Esophagus muscularis mucosa (tissue), 4 donors: Measurements from ENCODE around the gene IL17REL. TPM values are rescaled to one million over a fixed set of nuclear protein-coding genes. Genes with fewer than 3 reads are reported as not detected.

Source experiments
- DNase-seq: peaks from one replicate; pipeline ENCODE4 v3.0.0-alpha.2; 2017; ENCODE audit errors: extremely low spot score
- H3K27ac ChIP-seq, 4 donors: fragments of 200-600 bp; sonication (generic); replicated peaks in 1 of 4; 1 replicate in 3 of 4; 2 replicates in 1 of 4; pipeline ENCODE4 v1.5.1; 2016 to 2019; ENCODE audit warnings: mild to moderate bottlenecking in 1 of 4
- H3K27me3 ChIP-seq, 4 donors: fragments of 200-600 bp; sonication (generic); one replicate each; pipeline versions ENCODE4 v1.5.1 to v1.6.0; 2016 to 2019
- H3K36me3 ChIP-seq, 4 donors: fragments of 200-600 bp; sonication (generic); one replicate each; pipeline ENCODE4 v1.5.1; 2016 to 2019
- H3K4me1 ChIP-seq, 4 donors: fragments of 200-600 bp; sonication (generic); one replicate each; pipeline ENCODE4 v1.5.1; 2016 to 2019
- H3K4me3 ChIP-seq, 4 donors: fragments of 200-600 bp; sonication (generic); 1 replicate in 2 of 4; 2 replicates in 2 of 4; pipeline ENCODE4 v1.5.1; 2016 to 2019; ENCODE audit warnings: mild to moderate bottlenecking in 4 of 4, moderate library complexity in 1 of 4
- H3K9me3 ChIP-seq, 4 donors: fragments of 200-600 bp; sonication (generic); 1 replicate in 3 of 4; 2 replicates in 1 of 4; pipeline ENCODE4 v1.5.1; 2016 to 2019
- CTCF ChIP-seq, 3 experiments: fragments of 200-600 bp in 2 of 3; fragments of 450-650 bp in 1 of 3; sonication (generic) in 2 of 3; IDR thresholded peaks; one replicate each; pipeline ENCODE4 v1.5.1; 2017 to 2019; ENCODE audit warnings: antibody characterized with exemption in 3 of 3, mild to moderate bottlenecking in 2 of 3, moderate library complexity in 1 of 3
- EP300 ChIP-seq: sonication (generic); formaldehyde crosslinking; IDR thresholded peaks from one replicate; pipeline ENCODE4 v1.6.1; 2017; ENCODE audit warnings: antibody characterized with exemption
- POLR2A ChIP-seq: fragments of 450-650 bp; IDR thresholded peaks from one replicate; pipeline ENCODE4 v1.6.1; 2017; ENCODE audit warnings: antibody characterized with exemption, moderate library complexity, mild to moderate bottlenecking, low read depth
- POLR2AphosphoS5 ChIP-seq, 2 donors: sonication (generic); formaldehyde crosslinking; IDR thresholded peaks; one replicate each; pipeline ENCODE4 v1.6.1; 2017; ENCODE audit warnings: antibody characterized with exemption in 2 of 2
- WGBS: methylation state at CpG from one replicate; pipeline ENCODE4 v1.1.5; 2018; 5-methylcytosine and 5-hydroxymethylcytosine counted together
- intact Hi-C: fragments of 100-400 bp; cut with DNase I; formaldehyde crosslinking; loops from one replicate; pipeline ENCODE4 v1.15.1; 2023
- total RNA-seq, 4 donors: library from RNA; depleted of rRNA; stranded (reverse); fragments of >200 nt; gene quantifications; one replicate each; pipeline versions ENCODE4 v1.1.0 to v1.2.1, GENCODE V29; 2016

IL17REL gene
- total RNA-seq, 4 donors from 2014 or later, result not detected

- H3K27me3 ChIP-seq, result no peaks in the 10 kb centered on the region
- WGBS, result 57% methylated on average over 3 of the region's 22 CpGs
- peak overlapping the region; percentile 88 to 98 (median 95) for H3K27ac ChIP-seq
Observed at GRCh38 chr22:49965091-49966040, 47.2 kb downstream of the IL17REL start.

DNA sequence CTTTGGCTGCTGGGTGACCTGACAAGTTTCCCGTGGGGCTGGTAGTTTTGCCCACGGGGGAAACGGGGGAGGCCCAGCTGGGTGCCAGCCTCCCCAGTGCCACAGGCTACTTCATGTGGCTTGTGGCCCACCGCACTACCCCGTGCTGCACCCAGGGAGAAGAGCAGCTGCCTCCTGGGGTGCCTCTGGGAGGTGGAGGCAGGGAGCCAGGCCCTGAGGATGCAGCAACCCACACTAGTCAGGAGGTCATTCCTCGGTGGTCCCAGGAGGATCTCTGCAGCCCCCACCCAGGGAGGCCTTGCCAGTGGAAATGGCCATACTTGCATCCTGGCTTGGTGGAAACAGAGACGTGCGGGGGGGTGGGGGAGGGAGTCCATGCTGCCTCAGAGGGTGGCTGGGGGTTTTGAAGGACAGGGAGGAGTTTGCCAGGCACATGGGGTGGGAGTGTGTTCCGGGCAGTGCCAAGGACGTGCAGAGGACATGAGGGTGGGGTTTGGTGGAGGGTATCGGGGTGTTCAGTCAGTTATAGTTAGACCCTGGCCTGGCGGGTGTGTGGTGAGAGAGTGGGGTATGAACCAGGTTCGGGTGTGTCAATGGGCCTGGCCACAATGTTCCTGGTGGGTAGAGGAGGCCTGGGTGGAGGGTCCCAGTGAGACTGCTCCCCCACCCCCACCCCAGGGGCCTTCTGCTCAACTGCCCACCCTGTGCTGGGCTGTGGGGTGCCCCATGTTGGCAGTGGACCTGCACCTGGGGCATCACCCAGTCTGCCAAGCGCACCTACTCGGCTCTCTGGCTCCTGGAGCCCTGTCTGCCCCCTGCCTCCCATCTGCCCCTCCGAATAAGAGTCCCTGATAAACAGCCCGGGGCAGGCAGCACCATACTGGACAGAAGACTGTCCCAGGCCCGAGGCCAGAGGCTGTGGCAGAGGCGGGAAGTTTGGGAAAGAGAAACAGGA lies 48.2 kb downstream of the IL17REL start:
- no peak for DNase-seq
- intact Hi-C loops, result no loop called here
- no peaks in the 10 kb centered on the region for H3K27me3 ChIP-seq
- H3K9me3 ChIP-seq, result no peaks in the 10 kb centered on the region
- WGBS, result 73% methylated on average over 16 of the region's 19 CpGs
- peaks cover 11 to 41% (median 34%) of the 10 kb centered on the region in 4 donors for H3K36me3 ChIP-seq
- H3K27ac ChIP-seq, result peak overlapping the region; percentile 88 to 98 (median 95)
- H3K4me1 ChIP-seq, result peaks cover 68 to 92% (median 79%) of the 10 kb centered on the region in 4 donors
- TF ChIP-seq EP300, result no peak
- no peak for TF ChIP-seq POLR2AphosphoS5 (IDR thresholded peaks at IDR 0.05)
- TF ChIP-seq POLR2A, result no peak
- H3K4me3 ChIP-seq, result peak overlapping the region; percentile 73 to 96 (median 89)

More at GRCh38 chr22:49965091-49966040, 47.2 kb downstream of the IL17REL start:
- intact Hi-C loops, result no loop called here
- Histone ChIP-seq H3K4me3 (peak overlapping the region in 3 of 4 donors; percentile 73 to 96 (median 94)), H3K4me1 (peaks cover 70 to 95% (median 78%) of the 10 kb centered on the region in 4 donors), H3K9me3 (no peaks in the 10 kb centered on the region), H3K36me3 (peaks cover 11 to 41% (median 34%) of the 10 kb centered on the region in 4 donors)
- no peak for TF ChIP-seq EP300
- no peak for TF ChIP-seq POLR2AphosphoS5 (IDR thresholded peaks at IDR 0.05)
- no peak for TF ChIP-seq POLR2A
- no peak for TF ChIP-seq CTCF (IDR thresholded peaks at IDR 0.05)
- DNase-seq, result no peak

- no peak for DNase-seq
- WGBS, result 66% methylated on average over 6 of the region's 6 CpGs
- TF ChIP-seq POLR2A (no peak), EP300 (no peak), POLR2AphosphoS5 (IDR thresholded peaks at IDR 0.05) (no peak), CTCF (IDR thresholded peaks at IDR 0.05) (no peak)
- Histone ChIP-seq H3K4me3 (peak overlapping the region; percentile 73 to 96 (median 89)), H3K27ac (peak overlapping the region; percentile 88 to 98 (median 95)), H3K9me3 (no peaks in the 10 kb centered on the region), H3K36me3 (peaks cover 11 to 41% (median 34%) of the 10 kb centered on the region in 4 donors), H3K27me3 (no peaks in the 10 kb centered on the region), H3K4me1 (peaks cover 66 to 92% (median 81%) of the 10 kb centered on the region in 4 donors)
- intact Hi-C loops, result no loop called here
Observed at GRCh38 chr22:49963647-49964026, 48.9 kb downstream of the IL17REL start.

- TF ChIP-seq POLR2A (no peak), CTCF (IDR thresholded peaks at IDR 0.05) (no peak), POLR2AphosphoS5 (IDR thresholded peaks at IDR 0.05) (no peak), EP300 (no peak)
- 80% methylated on average over 48 of the region's 63 CpGs for WGBS
- Histone ChIP-seq H3K4me1 (peaks cover 65 to 86% (median 77%) of the 10 kb centered on the region in 4 donors), H3K27me3 (no peaks in the 10 kb centered on the region), H3K36me3 (peaks cover 11 to 41% (median 34%) of the 10 kb centered on the region in 4 donors), H3K9me3 (no peaks in the 10 kb centered on the region), H3K27ac (peak overlapping the region; percentile 88 to 98 (median 95)), H3K4me3 (peak overlapping the region; percentile 73 to 96 (median 89))
- no peak for DNase-seq
- intact Hi-C loops, result no loop called here
Observed at GRCh38 chr22:49962751-49963646, 49.6 kb downstream of the IL17REL start.
